Esophagus squamous epithelium (tissue), 4 donors: ENCODE measurements around the gene LIPJ.

Source experiments
- CTCF ChIP-seq, 6 experiments: fragments of 450-650 bp in 4 of 6; fragments of 200-600 bp in 2 of 6; sonication (generic) in 2 of 6; IDR thresholded peaks; one replicate each; pipeline ENCODE4 v1.5.1; 2016 to 2019; ENCODE audit warnings: antibody characterized with exemption in 6 of 6, mild to moderate bottlenecking in 4 of 6, moderate library complexity in 4 of 6
- POLR2A ChIP-seq, 4 donors: fragments of 450-650 bp; IDR thresholded peaks; one replicate each; pipeline ENCODE4 v1.6.1; 2017; ENCODE audit warnings: antibody characterized with exemption in 4 of 4, mild to moderate bottlenecking in 4 of 4, moderate library complexity in 3 of 4

GRCh38 chr10:88608780-88609179 lies 22.2 kb downstream of the LIPJ start:
- TF ChIP-seq CTCF (IDR thresholded peaks at IDR 0.05) (no peak), POLR2A (IDR thresholded peaks at IDR 0.05) (no peak)
